ENCODE measurements around the gene STAT6. TPM values are rescaled to one million over a fixed set of nuclear protein-coding genes. Genes with fewer than 3 reads are reported as not detected.

STAT6 gene
- total and polyA plus RNA-seq, 2 of the 8 experiments (the other 6 are each of a cell fraction or from before 2014, with no cell fraction given), result 32.9 to 38.7 TPM

GRCh38 chr12:57143454-57143853, 32.3 kb upstream of the STAT6 start:
- POLR2A ChIA-PET (ENCODE audit: partially characterized antibody), result interaction anchor here (0.6 kb wide), 1 partner anchor 20 kb away, joined by 3 read pairs; no protein-coding TSS in a partner anchor

More at GRCh38 chr12:57143454-57143853, 32.3 kb upstream of the STAT6 start:
- peaks cover 2% of the 10 kb centered on the region for H3K79me1 ChIP-seq (ENCODE audit: low read depth, low read length)
- no peak overlapping the region for H4K91ac ChIP-seq (replicated peaks; ENCODE audit: insufficient read length, low read length)
- H3K27ac ChIP-seq (ENCODE audit: low read depth, low read length), result no peak overlapping the region
- H2BK20ac ChIP-seq (ENCODE audit: low read length), result no peak overlapping the region
- no peak overlapping the region for H3K14ac ChIP-seq (ENCODE audit: insufficient read length)
- WGBS, 2 experiments (ENCODE audit: extremely low coverage in 1 of 2, insufficient coverage in 1 of 2, insufficient read length in 1 of 2, insufficient replicate concordance in 2 of 2, low coverage in 1 of 2, low lambda C conversion rate in 2 of 2, missing lambda C conversion rate in 1 of 2), result 100% methylated on average over 4 of the region's 4 CpGs; no CpG with 5 or more reads in 1 of the 2 experiments
- no peak overlapping the region for H3K23ac ChIP-seq (ENCODE audit: insufficient read length)
- CTCF ChIA-PET (ENCODE audit: partially characterized antibody), result interaction anchor here (1.0 to 4.6 kb wide), 4 partner anchors 11 to 33 kb away, joined by 3 to 29 read pairs (median 8); no protein-coding TSS in a partner anchor
- no peak overlapping the region for H2BK120ac ChIP-seq (replicated peaks; ENCODE audit: low read depth, low read length)
- peaks cover 0 to 4% (median 0%) of the 10 kb centered on the region in 4 experiments; a peak in 1 of 7 replicates for H3K4me1 ChIP-seq (replicated peaks in 1 of 4; ENCODE audit: control insufficient read depth in 3 of 4, insufficient read depth in 4 of 4, low read length in 3 of 4)
- no peak for DNase-seq (ENCODE audit: low read depth in 1 of 2, low spot score in 2 of 2)
- no peak overlapping the region for H2BK12ac ChIP-seq (ENCODE audit: low read depth, low read length)
- H3K18ac ChIP-seq (ENCODE audit: extremely low read depth, low read length), result no peak overlapping the region
- H2AK5ac ChIP-seq (ENCODE audit: low read depth, low read length), result no peak overlapping the region
- TF ChIP-seq MAFK (IDR thresholded peaks at IDR 0.05; ENCODE audit: low read depth, low read length) (no peak), TBP (IDR thresholded peaks at IDR 0.05; ENCODE audit: low read depth, low read length) (no peak), RBBP5 (IDR thresholded peaks at IDR 0.05; ENCODE audit: borderline replicate concordance, low read depth, low read length) (no peak), RFX5 (IDR thresholded peaks at IDR 0.05; ENCODE audit: borderline replicate concordance, low read depth, low read length) (no peak), FOSL1 (IDR thresholded peaks at IDR 0.05; ENCODE audit: insufficient read depth, low read depth, low read length) (no peak), SIX5 (IDR thresholded peaks at IDR 0.05; ENCODE audit: low read depth, low read length) (no peak), CHD2 (IDR thresholded peaks at IDR 0.05; ENCODE audit: low read length) (no peak), EP300 (IDR thresholded peaks at IDR 0.05; ENCODE audit: borderline replicate concordance in 1 of 2, low read depth in 2 of 2, low read length in 2 of 2) (no peak)
- no peak overlapping the region for H3K4me2 ChIP-seq (ENCODE audit: insufficient read depth in 1 of 2, low read depth in 2 of 2, low read length in 2 of 2)
- H3K4me3 ChIP-seq (ENCODE audit: extremely low read depth in 1 of 4, insufficient read depth in 2 of 4, low read depth in 3 of 4, low read length in 4 of 4), result no peak overlapping the region
- no peak overlapping the region for H3K56ac ChIP-seq (replicated peaks; ENCODE audit: insufficient read length, low read depth, low read length)
- H4K8ac ChIP-seq (ENCODE audit: extremely low read depth, insufficient read depth, low read length), result no peak overlapping the region
- H4K5ac ChIP-seq (ENCODE audit: insufficient read length, low read depth, low read length), result no peak overlapping the region
- no peak for FAIRE-seq
- no peak overlapping the region for H2BK15ac ChIP-seq (ENCODE audit: low read length)
- peaks cover 9 to 20% of the 10 kb centered on the region in 2 experiments for H4K20me1 ChIP-seq (replicated peaks in 1 of 2; ENCODE audit: control insufficient read depth in 1 of 2, insufficient read depth in 2 of 2, low read length in 2 of 2)
- H3K27me3 ChIP-seq (replicated peaks in 1 of 4; ENCODE audit: control insufficient read depth in 3 of 4, extremely low read depth in 1 of 4, insufficient read depth in 3 of 4, low read length in 3 of 4), result no peaks in the 10 kb centered on the region
- H3K9ac ChIP-seq (replicated peaks in 1 of 4; ENCODE audit: extremely low read depth in 1 of 4, low read depth in 3 of 4, low read length in 3 of 4), result no peak overlapping the region
- H3K79me2 ChIP-seq (ENCODE audit: control insufficient read depth in 1 of 2, insufficient read depth in 2 of 2, low read length in 2 of 2), result peaks cover 0 to 5% of the 10 kb centered on the region in 2 experiments; a peak in 1 of 4 replicates
- H3K4ac ChIP-seq (replicated peaks; ENCODE audit: insufficient read length, low read depth, low read length), result no peak overlapping the region
- no peaks in the 10 kb centered on the region for H3K9me3 ChIP-seq (ENCODE audit: insufficient read depth in 2 of 2, low read depth in 1 of 2, low read length in 1 of 2)
- no peaks in the 10 kb centered on the region for H3K23me2 ChIP-seq (ENCODE audit: low read depth, low read length)
- peaks cover 46 to 80% (median 61%) of the 10 kb centered on the region in 4 experiments for H3K36me3 ChIP-seq (ENCODE audit: control insufficient read depth in 2 of 4, insufficient read depth in 4 of 4, low read length in 3 of 4)
- H2AFZ ChIP-seq (ENCODE audit: low read length), result no peak overlapping the region
- H2BK5ac ChIP-seq (ENCODE audit: low read depth, low read length), result no peak overlapping the region

All from H1 (cell line).